SK-N-MC (cell line): ENCODE results near the gene C1orf105.

Experiments
- EZH2 ChIP-seq: fragments of 200-600 bp; sonication (generic); IDR thresholded peaks from one replicate; pipeline ENCODE4 v1.6.1; 2017; ENCODE audit warnings: antibody characterized with exemption
- FOXP2 ChIP-seq: optimal IDR thresholded peaks from 2 replicates; pipeline ENCODE3; 2011; ENCODE audit warnings: mild to moderate bottlenecking, moderate library complexity; ENCODE audit not compliant: insufficient read depth; ENCODE audit errors: extremely low read length, control extremely low read depth
- POLR2AphosphoS5 ChIP-seq: IDR thresholded peaks from 2 replicates; pipeline ENCODE4 v1.6.1; 2012; ENCODE audit warnings: mild to moderate bottlenecking, low read depth, low read length, borderline replicate concordance

DNA sequence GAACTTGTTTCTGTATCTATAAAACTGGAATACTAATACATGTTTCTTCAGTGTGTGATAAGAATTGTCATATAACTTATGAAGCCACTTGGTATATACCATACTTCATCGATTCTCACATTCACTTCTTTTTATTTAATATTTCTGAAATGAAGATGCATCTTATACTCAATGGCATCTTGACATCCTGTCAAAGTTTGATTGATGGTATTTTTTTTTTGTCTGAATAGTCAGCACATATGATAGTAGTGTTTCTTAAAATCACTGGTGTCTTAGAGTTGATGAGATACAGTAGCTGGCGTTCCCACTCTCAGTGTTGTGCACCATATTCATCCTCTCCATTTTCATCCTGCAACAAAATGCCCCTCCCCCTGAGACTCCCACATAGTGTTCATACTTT, 34.4 kb upstream of the C1orf105 start:
- TF ChIP-seq FOXP2 (no peak), EZH2 (no peak), POLR2AphosphoS5 (no peak)
